ENCODE measurements around the gene GUF1. TPM values are rescaled to one million over a fixed set of nuclear protein-coding genes. Genes with fewer than 3 reads are reported as not detected.

Gene GUF1
- total RNA-seq, 1 experiment from 2014 or later: 18.6 TPM

DNA sequence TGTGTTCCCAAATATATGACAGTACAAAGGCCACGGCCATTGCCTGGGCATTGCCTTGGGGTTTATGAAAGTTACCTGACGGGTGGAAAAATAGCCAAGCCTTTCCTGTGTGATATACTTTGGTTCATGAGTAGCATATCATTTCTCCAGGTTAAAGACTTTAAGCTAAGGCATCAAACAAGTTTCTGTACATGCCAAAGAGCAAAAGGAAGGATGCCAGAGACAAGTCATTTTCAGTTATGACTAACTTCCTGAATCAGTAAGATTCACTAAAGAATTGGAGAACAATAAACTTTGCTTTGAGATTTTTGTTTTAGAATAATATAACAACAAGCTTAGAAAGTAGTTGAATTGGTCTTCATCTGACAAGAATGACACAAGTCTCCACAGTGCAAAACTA lies 9.7 kb upstream of the GUF1 start:
- Histone ChIP-seq H3K79me2 (ENCODE audit: low read depth) (no peaks in the 10 kb centered on the region), H3K4me3 (no peak overlapping the region), H3F3A (ENCODE audit: insufficient read depth, low read depth) (no peaks in the 10 kb centered on the region), H3K27ac (no peak overlapping the region), H3K36me3 (ENCODE audit: low read depth) (no peaks in the 10 kb centered on the region), H2AFZ (no peak overlapping the region), H3K4me2 (no peak overlapping the region), H4K20me1 (ENCODE audit: insufficient read depth) (no peaks in the 10 kb centered on the region), H3K27me3 (ENCODE audit: insufficient read depth, low read depth) (0 out of 2 replicates have a peak, but pooled peaks cover 3% of the 10 kb centered on the region), H3K4me1 (replicated peaks; ENCODE audit: insufficient read depth) (no peaks in the 10 kb centered on the region), H3K9me3 (ENCODE audit: insufficient read depth, low read depth) (no peaks in the 10 kb centered on the region), H3K9me2 (ENCODE audit: insufficient read depth) (no peaks in the 10 kb centered on the region)
- TF ChIP-seq EZH2 (IDR thresholded peaks at IDR 0.05; ENCODE audit: low read depth): no peak
- TF ChIP-seq, protein P1, sequence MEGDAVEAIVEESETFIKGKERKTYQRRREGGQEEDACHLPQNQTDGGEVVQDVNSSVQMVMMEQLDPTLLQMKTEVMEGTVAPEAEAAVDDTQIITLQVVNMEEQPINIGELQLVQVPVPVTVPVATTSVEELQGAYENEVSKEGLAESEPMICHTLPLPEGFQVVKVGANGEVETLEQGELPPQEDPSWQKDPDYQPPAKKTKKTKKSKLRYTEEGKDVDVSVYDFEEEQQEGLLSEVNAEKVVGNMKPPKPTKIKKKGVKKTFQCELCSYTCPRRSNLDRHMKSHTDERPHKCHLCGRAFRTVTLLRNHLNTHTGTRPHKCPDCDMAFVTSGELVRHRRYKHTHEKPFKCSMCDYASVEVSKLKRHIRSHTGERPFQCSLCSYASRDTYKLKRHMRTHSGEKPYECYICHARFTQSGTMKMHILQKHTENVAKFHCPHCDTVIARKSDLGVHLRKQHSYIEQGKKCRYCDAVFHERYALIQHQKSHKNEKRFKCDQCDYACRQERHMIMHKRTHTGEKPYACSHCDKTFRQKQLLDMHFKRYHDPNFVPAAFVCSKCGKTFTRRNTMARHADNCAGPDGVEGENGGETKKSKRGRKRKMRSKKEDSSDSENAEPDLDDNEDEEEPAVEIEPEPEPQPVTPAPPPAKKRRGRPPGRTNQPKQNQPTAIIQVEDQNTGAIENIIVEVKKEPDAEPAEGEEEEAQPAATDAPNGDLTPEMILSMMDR (conservative IDR thresholded peaks at IDR 0.05): no peak
- BruUV-seq (replicated peaks): no TSS peak
- no peak for DNase-seq
- intact Hi-C loops (cut with micrococcal nuclease; ENCODE audit: unreplicated experiment): loop anchor here (10.0 kb wide), 1 partner anchor 1606 kb away; no protein-coding TSS in a partner anchor
- CTCF ChIA-PET: no interaction called here
- POLR2A ChIA-PET (ENCODE audit: unreplicated experiment): interaction anchor here (0.6 kb wide), 1 partner anchor 10 kb away, joined by 7 read pairs; the partner anchor contains the start of gene GUF1

DNA sequence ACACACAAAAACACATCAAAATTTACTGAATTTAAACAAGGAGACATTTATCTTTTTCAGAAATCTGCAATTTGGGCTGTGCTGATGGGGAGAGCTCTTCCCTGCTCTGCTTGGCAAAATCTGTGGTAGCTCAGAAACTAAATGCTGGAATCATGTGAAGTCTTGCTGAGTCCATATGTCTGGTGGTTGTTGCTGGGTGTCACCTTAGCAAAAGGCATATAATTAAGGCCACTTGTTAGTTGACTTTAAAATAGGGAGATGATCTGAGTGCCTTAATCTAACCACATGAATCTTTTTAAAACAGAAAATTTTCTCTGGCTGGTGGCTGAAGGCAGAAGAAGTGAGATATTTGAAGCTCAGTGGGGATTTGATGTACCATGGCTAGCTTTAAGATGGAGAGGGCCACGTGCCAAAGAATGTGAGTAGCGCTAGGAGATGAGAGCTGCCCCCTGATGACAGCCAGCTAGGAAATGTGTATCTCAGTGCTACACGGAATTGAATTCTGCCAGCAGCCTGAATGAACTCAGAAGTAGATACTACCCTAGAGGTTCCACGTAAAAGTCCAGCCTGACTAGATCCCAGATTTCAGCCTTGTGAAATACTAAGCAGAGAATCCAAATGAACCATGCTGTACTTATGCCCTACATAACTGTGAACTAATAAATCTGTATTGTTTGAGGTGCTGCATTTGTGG lies 7.6 kb upstream of the GUF1 start:
- Histone ChIP-seq H3K36me3 (ENCODE audit: low read depth) (no peaks in the 10 kb centered on the region), H3K9me2 (ENCODE audit: insufficient read depth) (no peaks in the 10 kb centered on the region), H3K27me3 (ENCODE audit: insufficient read depth, low read depth) (0 out of 2 replicates have a peak, but pooled peaks cover 3% of the 10 kb centered on the region), H3K4me1 (replicated peaks; ENCODE audit: insufficient read depth) (no peaks in the 10 kb centered on the region), H3F3A (ENCODE audit: insufficient read depth, low read depth) (no peaks in the 10 kb centered on the region; the same call in 1 of the 2 replicates), H3K27ac (no peak overlapping the region), H3K9me3 (ENCODE audit: insufficient read depth, low read depth) (no peaks in the 10 kb centered on the region), H2AFZ (no peak overlapping the region), H3K4me3 (no peak overlapping the region), H3K4me2 (no peak overlapping the region), H4K20me1 (ENCODE audit: insufficient read depth) (no peaks in the 10 kb centered on the region), H3K79me2 (ENCODE audit: low read depth) (no peaks in the 10 kb centered on the region)
- intact Hi-C loops (cut with micrococcal nuclease; ENCODE audit: unreplicated experiment): no loop called here
- CTCF ChIA-PET: no interaction called here
- POLR2A ChIA-PET (ENCODE audit: unreplicated experiment): no interaction called here
- TF ChIP-seq, protein P1 (conservative IDR thresholded peaks at IDR 0.05): no peak
- no peak for TF ChIP-seq EZH2 (IDR thresholded peaks at IDR 0.05; ENCODE audit: low read depth)
- no TSS peak for BruUV-seq (replicated peaks)
- no peak for DNase-seq

DNA sequence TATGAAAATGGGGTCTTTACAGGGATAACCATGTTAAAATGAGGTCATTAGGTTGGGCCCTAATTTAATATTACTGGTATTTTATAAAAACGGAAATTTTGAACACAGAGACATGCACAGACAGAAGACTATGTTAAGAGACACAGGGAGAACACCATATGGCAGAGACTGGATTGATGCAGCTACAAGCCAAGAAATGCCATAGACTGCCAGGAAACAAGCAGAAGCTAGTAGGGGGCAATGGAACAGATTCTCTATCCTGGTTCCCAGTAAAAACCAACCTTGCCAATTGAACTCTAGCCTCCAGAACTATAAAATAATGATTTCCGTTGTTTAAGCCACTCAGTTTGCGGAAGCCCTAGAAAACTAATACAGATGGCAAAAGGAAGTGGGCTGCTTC lies 6.6 kb upstream of the GUF1 start:
- no peaks in the 10 kb centered on the region; the same call in 1 of the 2 replicates for H3F3A ChIP-seq (ENCODE audit: insufficient read depth, low read depth)
- H3K27me3 ChIP-seq (ENCODE audit: insufficient read depth, low read depth): 0 out of 2 replicates have a peak, but pooled peaks cover 3% of the 10 kb centered on the region
- H3K4me3 ChIP-seq: no peak overlapping the region
- TF ChIP-seq EZH2 (IDR thresholded peaks at IDR 0.05; ENCODE audit: low read depth): no peak
- TF ChIP-seq, protein P1 (conservative IDR thresholded peaks at IDR 0.05): no peak
- no TSS peak for BruUV-seq (replicated peaks)
- no peak overlapping the region for H3K27ac ChIP-seq
- H3K9me3 ChIP-seq (ENCODE audit: insufficient read depth, low read depth): no peaks in the 10 kb centered on the region
- intact Hi-C loops (cut with micrococcal nuclease; ENCODE audit: unreplicated experiment): no loop called here
- H3K4me1 ChIP-seq (replicated peaks; ENCODE audit: insufficient read depth): no peaks in the 10 kb centered on the region
- H2AFZ ChIP-seq: no peak overlapping the region
- no peaks in the 10 kb centered on the region for H4K20me1 ChIP-seq (ENCODE audit: insufficient read depth)
- H3K79me2 ChIP-seq (ENCODE audit: low read depth): no peaks in the 10 kb centered on the region
- no peak overlapping the region for H3K4me2 ChIP-seq
- H3K9me2 ChIP-seq (ENCODE audit: insufficient read depth): no peaks in the 10 kb centered on the region
- no peaks in the 10 kb centered on the region for H3K36me3 ChIP-seq (ENCODE audit: low read depth)
- ChIA-PET CTCF (no interaction called here), POLR2A (ENCODE audit: unreplicated experiment) (no interaction called here)
- DNase-seq: no peak
